Coronary artery (tissue), 2 donors: ENCODE results near the gene UBE3C.
"Not testable (repeated sequence)": the region's sequence is repeated elsewhere in the genome, so short reads cannot be mapped to it uniquely, and the experiment has no call there.

ENCODE experiments used
- DNase-seq: peaks from one replicate; pipeline ENCODE4 v3.0.0-alpha.2; 2017; ENCODE audit warnings: low spot score
- H3K27ac ChIP-seq, 2 donors: fragments of 200-600 bp; sonication (generic); one replicate each; pipeline ENCODE4 v1.5.1; 2016 to 2019
- H3K4me3 ChIP-seq: fragments of 200-600 bp; sonication (generic); 2 replicates; pipeline ENCODE4 v1.5.1; 2016; ENCODE audit warnings: mild to moderate bottlenecking, moderate library complexity
- TF ChIP-seq, protein P1 (sequence below): fragments of 200-600 bp; sonication (generic); IDR thresholded peaks from one replicate; pipeline ENCODE4 v1.5.1; 2019; ENCODE audit warnings: antibody characterized with exemption

UBE3C gene

DNA sequence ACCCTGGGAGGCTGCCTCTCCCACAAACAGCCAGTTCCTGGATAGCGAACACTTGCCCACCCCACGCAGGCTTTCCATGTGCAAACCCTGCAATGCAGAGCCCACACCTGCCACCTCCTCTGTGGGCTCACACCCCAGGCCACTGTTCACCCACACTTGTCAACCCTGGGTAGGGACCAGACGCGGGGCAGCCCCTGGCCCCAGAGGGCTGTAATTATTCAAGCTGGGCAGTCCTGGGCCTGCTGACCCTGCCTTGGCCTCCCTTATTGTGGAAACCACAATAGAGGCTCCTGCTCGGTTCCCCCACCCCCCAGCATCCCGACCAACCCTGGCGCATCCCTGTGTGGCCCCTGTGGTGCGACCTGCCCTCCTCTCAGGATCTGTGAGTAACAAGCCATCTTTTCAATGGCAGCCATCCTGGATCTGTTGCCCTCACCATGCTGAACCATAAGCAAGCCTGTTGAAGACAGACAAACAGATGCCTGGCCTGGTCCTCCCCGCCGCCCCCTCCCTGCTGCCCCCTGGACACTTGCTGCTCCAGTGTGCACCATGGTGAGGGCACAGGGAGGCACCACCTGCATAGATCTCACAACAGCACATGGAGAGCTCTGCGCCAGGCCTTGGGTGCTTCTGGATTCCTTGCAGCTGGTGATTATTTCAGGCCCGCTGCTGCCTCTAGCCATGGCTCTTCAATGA, 15.8 kb upstream of the UBE3C start:
- TF ChIP-seq, protein P1, sequence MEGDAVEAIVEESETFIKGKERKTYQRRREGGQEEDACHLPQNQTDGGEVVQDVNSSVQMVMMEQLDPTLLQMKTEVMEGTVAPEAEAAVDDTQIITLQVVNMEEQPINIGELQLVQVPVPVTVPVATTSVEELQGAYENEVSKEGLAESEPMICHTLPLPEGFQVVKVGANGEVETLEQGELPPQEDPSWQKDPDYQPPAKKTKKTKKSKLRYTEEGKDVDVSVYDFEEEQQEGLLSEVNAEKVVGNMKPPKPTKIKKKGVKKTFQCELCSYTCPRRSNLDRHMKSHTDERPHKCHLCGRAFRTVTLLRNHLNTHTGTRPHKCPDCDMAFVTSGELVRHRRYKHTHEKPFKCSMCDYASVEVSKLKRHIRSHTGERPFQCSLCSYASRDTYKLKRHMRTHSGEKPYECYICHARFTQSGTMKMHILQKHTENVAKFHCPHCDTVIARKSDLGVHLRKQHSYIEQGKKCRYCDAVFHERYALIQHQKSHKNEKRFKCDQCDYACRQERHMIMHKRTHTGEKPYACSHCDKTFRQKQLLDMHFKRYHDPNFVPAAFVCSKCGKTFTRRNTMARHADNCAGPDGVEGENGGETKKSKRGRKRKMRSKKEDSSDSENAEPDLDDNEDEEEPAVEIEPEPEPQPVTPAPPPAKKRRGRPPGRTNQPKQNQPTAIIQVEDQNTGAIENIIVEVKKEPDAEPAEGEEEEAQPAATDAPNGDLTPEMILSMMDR = no peak
- no peak for DNase-seq
- Histone ChIP-seq H3K4me3 (no peak overlapping the region), H3K27ac (no peak overlapping the region)

DNA sequence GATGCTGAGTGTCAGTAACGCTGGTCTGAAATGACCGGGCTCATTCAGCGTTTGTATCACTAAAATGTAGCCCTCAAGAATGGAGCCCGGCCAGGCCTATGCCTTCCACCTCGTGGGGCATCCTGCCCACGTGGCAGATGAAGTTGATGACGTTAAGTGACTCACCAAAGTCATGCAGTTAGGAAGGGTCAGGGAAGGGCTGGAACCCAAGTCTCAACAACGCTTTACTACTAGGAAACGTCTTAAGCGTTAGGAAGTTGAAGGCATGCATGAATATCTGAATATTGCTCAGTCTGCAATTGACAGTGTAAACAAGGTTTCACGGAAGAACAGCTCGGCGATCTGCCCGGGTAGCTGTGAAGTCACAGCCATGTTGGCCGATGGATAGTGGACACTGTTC, 14.0 kb upstream of the UBE3C start:
- Histone ChIP-seq H3K27ac (no peak overlapping the region), H3K4me3 (no peak overlapping the region)
- DNase-seq = no peak
- TF ChIP-seq, protein P1 = no peak

DNA sequence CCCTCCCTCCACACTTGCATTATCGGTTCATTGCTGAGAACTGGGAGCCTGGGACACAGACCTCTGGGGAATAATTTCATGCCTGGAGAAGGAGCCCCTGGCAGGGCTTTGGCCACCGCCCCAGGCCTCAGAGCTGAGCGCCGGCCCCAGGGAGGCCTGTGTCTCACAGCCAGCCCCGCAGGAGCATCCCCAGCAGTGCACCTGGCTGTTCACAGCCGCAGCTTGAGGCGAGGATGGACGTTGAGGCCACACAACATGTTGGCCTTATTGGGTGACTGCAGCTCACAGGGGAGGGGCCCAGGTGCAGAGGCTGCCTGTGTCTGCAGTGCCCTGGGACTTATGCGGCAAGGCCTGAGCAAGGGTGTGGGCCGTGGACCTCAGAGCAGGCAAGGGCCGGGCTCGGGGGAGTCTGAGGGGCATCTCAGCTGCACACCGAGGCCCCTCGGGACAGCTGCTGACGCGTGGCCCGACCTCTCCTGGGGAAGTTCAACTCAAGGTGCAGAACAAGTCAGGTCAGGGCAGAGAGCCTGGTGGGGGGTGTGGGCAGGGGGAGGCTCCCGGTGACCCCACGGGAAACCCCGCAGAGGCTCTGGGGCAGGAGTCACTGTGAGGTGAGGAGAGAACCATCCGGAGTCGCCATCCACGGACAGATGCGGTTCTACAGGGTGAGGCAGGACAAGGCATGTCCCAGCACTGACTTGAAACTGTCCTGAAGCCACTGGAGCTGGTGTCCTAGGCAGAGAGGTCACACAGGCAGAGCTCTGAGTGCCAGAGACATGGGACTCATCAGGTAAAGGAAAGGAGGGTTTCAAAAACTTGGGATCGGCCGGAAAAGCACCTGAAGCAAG, 13.1 kb upstream of the UBE3C start:
- DNase-seq = no peak
- Histone ChIP-seq H3K27ac (no peak overlapping the region), H3K4me3 (no peak overlapping the region)
- TF ChIP-seq, protein P1 = no peak

DNA sequence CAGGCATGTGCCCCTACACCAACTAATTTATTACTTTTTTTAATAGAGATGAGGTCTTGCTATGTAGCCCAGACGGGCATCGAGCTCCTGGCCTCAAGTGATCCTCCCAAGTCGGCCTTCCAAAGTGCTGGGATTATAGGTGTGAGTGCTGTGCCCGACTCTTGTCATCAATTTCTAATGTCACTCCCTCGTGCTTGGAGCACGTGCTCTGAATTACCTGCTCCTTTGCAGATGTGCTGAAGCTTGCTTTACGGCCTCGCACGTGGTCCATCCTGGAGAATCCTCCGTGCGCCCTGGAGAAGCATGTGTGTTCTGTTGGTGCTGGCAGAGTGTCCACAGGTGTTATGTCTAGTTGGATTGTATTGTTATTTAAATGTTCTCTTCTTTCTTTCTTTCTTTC, 11.8 kb upstream of the UBE3C start:
- H3K4me3 ChIP-seq = no peak overlapping the region
- no peak for DNase-seq
- TF ChIP-seq, protein P1 = no peak
- no peak overlapping the region for H3K27ac ChIP-seq

DNA sequence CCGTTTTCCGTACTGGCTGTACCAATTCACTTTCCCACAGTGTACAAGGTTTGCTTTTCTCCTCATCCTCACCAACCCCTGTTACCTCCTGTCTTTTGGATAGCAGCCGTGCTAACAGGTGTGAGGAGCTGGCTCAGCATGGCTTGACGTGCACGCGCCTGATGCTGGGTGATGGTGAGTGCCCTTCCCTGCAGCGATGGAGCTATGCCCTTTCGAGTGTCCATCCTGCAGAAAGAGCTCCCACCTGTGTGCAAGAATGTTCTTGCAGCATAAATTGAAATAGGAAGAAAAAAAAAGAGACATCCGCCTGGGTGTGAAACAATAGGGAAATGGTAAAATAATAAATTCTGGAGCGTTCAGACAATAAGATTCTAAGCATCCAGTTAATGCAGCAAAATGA, 9.5 kb upstream of the UBE3C start:
- no peak overlapping the region for H3K4me3 ChIP-seq
- no peak overlapping the region for H3K27ac ChIP-seq
- TF ChIP-seq, protein P1 = no peak
- no peak for DNase-seq

DNA sequence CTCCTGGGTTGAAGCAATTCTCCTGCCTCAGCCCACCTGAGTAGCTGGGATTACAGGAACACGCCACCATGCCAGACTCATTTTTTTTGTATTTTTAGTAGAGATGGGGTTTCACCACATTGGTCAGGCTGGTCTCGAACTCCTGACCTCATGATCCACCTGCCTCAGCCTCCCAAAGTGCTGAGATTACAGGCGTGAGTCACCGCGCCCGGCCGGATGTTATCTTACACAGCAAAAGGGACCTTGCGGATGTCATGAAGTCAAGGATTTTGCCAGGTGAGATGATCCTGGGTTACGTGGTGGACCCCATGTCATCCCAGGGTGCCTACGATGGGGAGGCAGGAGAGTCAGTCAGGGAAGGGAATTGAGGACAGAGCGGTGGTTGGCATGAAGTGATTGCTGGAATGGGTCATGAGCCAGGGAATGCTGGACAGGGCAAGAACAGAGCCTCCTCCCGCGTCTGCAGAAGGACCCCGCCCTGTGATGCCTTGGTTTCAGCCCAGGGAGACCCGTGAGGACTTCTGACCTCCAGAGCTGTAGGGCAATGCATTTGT, 8.7 kb upstream of the UBE3C start:
- TF ChIP-seq, protein P1 = no peak
- no peak for DNase-seq
- H3K4me3 ChIP-seq = no peak overlapping the region
- H3K27ac ChIP-seq = no peak overlapping the region

DNA sequence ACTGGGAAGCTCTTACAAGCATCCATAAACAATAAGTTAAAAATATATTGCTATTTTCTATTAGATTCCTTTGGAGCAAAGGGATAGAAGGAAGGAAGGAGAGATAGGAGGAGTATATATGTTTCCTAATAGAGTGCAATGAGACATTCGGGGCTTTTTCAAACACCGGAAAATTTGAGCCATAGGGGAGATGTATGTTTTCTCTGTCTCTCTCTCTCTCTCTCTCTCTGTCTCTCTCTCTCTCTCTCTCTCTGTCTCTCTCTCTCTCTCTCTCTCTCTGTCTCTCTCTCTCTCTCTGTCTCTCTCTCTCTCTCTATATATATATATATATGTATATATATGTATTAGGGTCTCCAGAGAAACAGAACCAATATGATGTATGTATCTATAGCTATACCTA, 7.9 kb upstream of the UBE3C start:
- not testable (repeated sequence) for H3K4me3 ChIP-seq

More for the DNA sequence above, 7.9 kb upstream of the UBE3C start:
- not testable (repeated sequence) for DNase-seq, H3K27ac ChIP-seq
